HepG2 (cell line): ENCODE results near the gene PSD4. TPM values are rescaled to one million over a fixed set of nuclear protein-coding genes. Genes with fewer than 3 reads are reported as not detected.

Experiments used
- ATAC-seq: fragments of 200-7000 bp; cut with Tn5 transposase; 3 replicates; pipeline ENCODE4 v1.9.1; 2020; ENCODE audit warnings: mild to moderate bottlenecking, moderate library complexity
- BruUV-seq: library from RNA; stranded (reverse); fragments of 400-500 nt; replicated peaks from 2 replicates; lab custom pipeline; 2021; lab: Mats Ljungman, UMichigan
- CTCF ChIA-PET: fragments of 300-600 bp; formaldehyde crosslinking; extraction: SDS; loops from one replicate; lab custom pipeline; 2021; ENCODE audit warnings: low total read pairs, inconsistent platforms, low intra/inter-chr PET ratio; lab: Yijun Ruan, JAX
- POLR2A ChIA-PET: fragments of 350-600 bp; sonication (Branson Sonifier 250); formaldehyde crosslinking; loops from one replicate; lab custom pipeline; 2020; ENCODE audit warnings: antibody characterized with exemption, inconsistent platforms; lab: Yijun Ruan, JAX
- DNase-seq: peaks from one replicate; pipeline ENCODE4 v3.0.0-alpha.2; 2015; ENCODE audit warnings: low spot score
- FAIRE-seq: peaks from 3 replicates; lab custom pipeline; 2011; peaks lifted over from hg19 to GRCh38; lab: Jason Lieb, UNC
- H2AFZ ChIP-seq: one replicate; pipeline ENCODE4 v1.6.1; 2011; ENCODE audit warnings: low read length, inconsistent platforms
- H3K27ac ChIP-seq: fragments of 300-600 bp; 3 replicates; pipeline ENCODE4 v1.8.0; 2011; ENCODE audit warnings: mixed run types, mild to moderate bottlenecking, mixed read lengths, low read length, inconsistent platforms; ENCODE audit not compliant: insufficient read depth; ENCODE audit errors: extremely low read length
- H3K27me3 ChIP-seq, 2 experiments: fragments of 200-600 bp in 1 of 2; 2 replicates in 1 of 2; 3 replicates in 1 of 2; pipeline versions ENCODE4 v1.6.0 to v1.8.0; 2011; ENCODE audit warnings: low read length in 2 of 2, mild to moderate bottlenecking in 2 of 2, moderate library complexity in 2 of 2, inconsistent platforms in 1 of 2; ENCODE audit not compliant: insufficient read depth in 2 of 2, control insufficient read depth in 1 of 2
- H3K36me3 ChIP-seq, 2 experiments: fragments of 200-600 bp in 1 of 2; replicated peaks in 1 of 2; 2 replicates in 1 of 2; 3 replicates in 1 of 2; pipeline versions ENCODE4 v1.5.1 to v1.8.0; 2011; ENCODE audit warnings: low read length in 2 of 2, inconsistent platforms in 1 of 2; ENCODE audit not compliant: insufficient read depth in 2 of 2, control insufficient read depth in 1 of 2
- H3K4me1 ChIP-seq: 2 replicates; pipeline ENCODE4 v1.5.1; 2012; ENCODE audit warnings: low read length, inconsistent platforms; ENCODE audit not compliant: insufficient read depth
- H3K4me2 ChIP-seq: 2 replicates; pipeline ENCODE4 v1.6.0; 2011; ENCODE audit warnings: low read depth, low read length, inconsistent platforms
- H3K4me3 ChIP-seq, 3 experiments: fragments of 200-600 bp in 1 of 3; sonication (generic), shearing (Covaris generic) in 1 of 3; replicated peaks in 1 of 3; 2 replicates each; pipeline ENCODE4 v1.5.1; 2011 to 2016; ENCODE audit warnings: low read length in 3 of 3, inconsistent platforms in 2 of 3, low read depth in 2 of 3, mild to moderate bottlenecking in 2 of 3, control low read depth in 1 of 3, mixed read lengths in 1 of 3; ENCODE audit not compliant: insufficient read depth in 1 of 3
- H3K79me2 ChIP-seq: one replicate; pipeline ENCODE4 v1.6.1; 2011; ENCODE audit warnings: low read length, inconsistent platforms; ENCODE audit not compliant: insufficient read depth
- H3K9ac ChIP-seq: 2 replicates; pipeline ENCODE4 v1.6.0; 2011; ENCODE audit warnings: mild to moderate bottlenecking, low read depth, low read length, inconsistent platforms; ENCODE audit not compliant: insufficient read depth
- H3K9me3 ChIP-seq: 2 replicates; pipeline ENCODE4 v1.5.1; 2012; ENCODE audit warnings: mild to moderate bottlenecking, low read length
- H4K20me1 ChIP-seq: 2 replicates; pipeline ENCODE4 v1.6.0; 2011; ENCODE audit warnings: inconsistent platforms, mild to moderate bottlenecking, low read length, moderate library complexity; ENCODE audit not compliant: insufficient read depth
- CC2D1A ChIP-seq: sonication (generic); formaldehyde crosslinking; IDR thresholded peaks from 2 replicates; pipeline ENCODE4 v1.8.1; 2023; ENCODE audit warnings: mild to moderate bottlenecking, missing genetic modification reagents
- CEBPB ChIP-seq: IDR thresholded peaks from 2 replicates; pipeline ENCODE4 v1.6.1; 2011; ENCODE audit warnings: low read depth, low read length, improper control_type of control experiment, borderline replicate concordance
- CHCHD3 ChIP-seq: sonication (generic); formaldehyde crosslinking; IDR thresholded peaks from 2 replicates; pipeline ENCODE4 v1.8.0; 2022; ENCODE audit warnings: mild to moderate bottlenecking, missing genetic modification reagents, moderate library complexity
- CSRNP2 ChIP-seq: sonication (generic); formaldehyde crosslinking; conservative IDR thresholded peaks from 2 replicates; pipeline ENCODE4 v1.8.0; 2022; ENCODE audit warnings: low read depth, missing genetic modification reagents
- EP300 ChIP-seq, 3 experiments: sonication (generic) in 1 of 3; formaldehyde crosslinking in 1 of 3; IDR thresholded peaks; 2 replicates each; pipeline versions ENCODE4 v1.5.1 to v1.6.1; 2011 to 2020; ENCODE audit warnings: low read depth in 2 of 3, low read length in 2 of 3, borderline replicate concordance in 1 of 3, improper control_type of control experiment in 1 of 3, mild to moderate bottlenecking in 1 of 3, missing genetic modification reagents in 1 of 3, moderate library complexity in 1 of 3
- ETV5 ChIP-seq: IDR thresholded peaks from 2 replicates; pipeline ENCODE4 v1.6.1; 2018; ENCODE audit warnings: missing biosample characterization, missing genetic modification reagents, inconsistent platforms, borderline replicate concordance
- FOXK1 ChIP-seq: sonication (generic); formaldehyde crosslinking; IDR thresholded peaks from 2 replicates; pipeline ENCODE4 v1.4.0; 2020; ENCODE audit warnings: low read depth, missing genetic modification reagents, borderline replicate concordance
- FOXP1 ChIP-seq, 2 experiments: fragments of 450-650 bp in 1 of 2; IDR thresholded peaks; 2 replicates each; pipeline ENCODE4 v1.6.1; 2017 to 2018; ENCODE audit warnings: antibody characterized with exemption in 1 of 2
- HES4 ChIP-seq: sonication (generic); formaldehyde crosslinking; IDR thresholded peaks from 2 replicates; pipeline ENCODE4 v1.9.0; 2021; ENCODE audit warnings: mild to moderate bottlenecking, missing genetic modification reagents, borderline replicate concordance
- MXD3 ChIP-seq: IDR thresholded peaks from 2 replicates; pipeline ENCODE4 v1.6.1; 2016; ENCODE audit warnings: mild to moderate bottlenecking, missing biosample characterization, missing genetic modification reagents
- MZF1 ChIP-seq: sonication (generic); formaldehyde crosslinking; IDR thresholded peaks from 2 replicates; pipeline ENCODE4 v1.8.1; 2023; ENCODE audit warnings: mild to moderate bottlenecking, missing genetic modification reagents, borderline replicate concordance
- RARA ChIP-seq: IDR thresholded peaks from 2 replicates; pipeline ENCODE4 v1.6.1; 2016; ENCODE audit warnings: missing genetic modification reagents, missing compliant biosample characterization
- REXO4 ChIP-seq: sonication (generic); formaldehyde crosslinking; IDR thresholded peaks from 2 replicates; pipeline ENCODE4 v1.8.0; 2022; ENCODE audit warnings: missing genetic modification reagents, mild to moderate bottlenecking, borderline replicate concordance
- RORA ChIP-seq: sonication (generic); formaldehyde crosslinking; IDR thresholded peaks from 2 replicates; pipeline ENCODE4 v1.5.0; 2020; ENCODE audit warnings: mild to moderate bottlenecking, missing genetic modification reagents, moderate library complexity
- RXRB ChIP-seq: IDR thresholded peaks from 2 replicates; pipeline ENCODE4 v1.6.1; 2016; ENCODE audit warnings: borderline replicate concordance, missing genetic modification reagents, missing compliant biosample characterization
- SOX5 ChIP-seq: IDR thresholded peaks from 2 replicates; pipeline ENCODE4 v1.6.1; 2016; ENCODE audit warnings: borderline replicate concordance
- SRSF1 ChIP-seq: fragments of 200-400 bp; formaldehyde crosslinking; optimal IDR thresholded peaks from 2 replicates; pipeline ENCODE3; 2017; ENCODE audit warnings: mild to moderate bottlenecking, low read depth, low read length, moderate library complexity
- ZNF747 ChIP-seq: sonication (generic); formaldehyde crosslinking; IDR thresholded peaks from 2 replicates; pipeline ENCODE4 v1.8.1; 2023; ENCODE audit warnings: missing genetic modification reagents, mild to moderate bottlenecking, borderline replicate concordance
- ZNF768 ChIP-seq: sonication (generic); formaldehyde crosslinking; IDR thresholded peaks from 2 replicates; pipeline ENCODE4 v1.4.0; 2020; ENCODE audit warnings: missing genetic modification reagents
- ZNF878 ChIP-seq: sonication (generic); formaldehyde crosslinking; IDR thresholded peaks from 2 replicates; pipeline ENCODE4 v1.8.1; 2023; ENCODE audit warnings: mild to moderate bottlenecking, missing genetic modification reagents, moderate library complexity
- WGBS: methylation state at CpG from one replicate; pipeline ENCODE4 v1.1.6; 2017; ENCODE audit warnings: low lambda C conversion rate; 5-methylcytosine and 5-hydroxymethylcytosine counted together
- in situ Hi-C: cut with HindIII; loops from 2 replicates; pipeline ENCODE4 v1.10.0; 2017; ENCODE audit warnings: low pct_unique_long_range_greater_than_20kb; ENCODE audit not compliant: extremely low pct_ligation_motif_present
- intact Hi-C: fragments of 100-400 bp; cut with micrococcal nuclease; formaldehyde crosslinking; loops from one replicate; pipeline ENCODE4 v1.10.0; 2022; ENCODE audit not compliant: unreplicated experiment
- polyA plus RNA-seq, 8 experiments: library from polyadenylated mRNA; depleted of rRNA in 3 of 8; stranded (reverse) in 7 of 8; unstranded in 1 of 8; fragments of >200 nt; fragmentation: Illumina TruSeq in 4 of 8; extraction: Trizol in 4 of 8; gene quantifications; 2 replicates each; pipeline versions ENCODE4 v1.2.1 to v1.2.3, GENCODE V29; 2011 to 2016; ENCODE audit warnings: low read depth in 4 of 8, missing spikeins in 1 of 8, mixed read lengths in 1 of 8; ENCODE audit not compliant: insufficient read depth in 1 of 8
- total RNA-seq, 5 experiments: library from RNA; depleted of rRNA; stranded (reverse); fragments of >200 nt; fragmentation: Illumina TruSeq; extraction: Trizol; gene quantifications; 2 replicates each; pipeline ENCODE4 v1.2.3, GENCODE V29; 2016; ENCODE audit warnings: low read depth in 1 of 5
- TF ChIP-seq, protein P1 (sequence below): IDR thresholded peaks from 2 replicates; pipeline ENCODE4 v1.6.1; 2012; ENCODE audit warnings: inconsistent platforms

Gene PSD4
- total and polyA plus RNA-seq, 2 of the 13 experiments (the other 11 are each of a cell fraction or from before 2014, with no cell fraction given), result 5.8 to 9.4 TPM

- BruUV-seq, result no TSS peak
- ChIA-PET POLR2A (interaction anchor here (0.8 to 6.4 kb wide), 13 partner anchors 10 to 101 kb away, joined by 3 to 97 read pairs (median 4); no protein-coding TSS in a partner anchor), CTCF (interaction anchor here (1.8 kb wide), 1 partner anchor 44 kb away, joined by 24 read pairs; no protein-coding TSS in a partner anchor)
- peak; percentile 50 for DNase-seq
- H3K36me3 ChIP-seq, result no peaks in the 10 kb centered on the region; a peak in 1 of 5 replicates
- no peaks in the 10 kb centered on the region for H4K20me1 ChIP-seq
- WGBS, result 44% methylated on average over 8 of the region's 8 CpGs
- in situ Hi-C loops (no loop called here), intact Hi-C loops (loop anchor here (2.0 kb wide), 1 partner anchor 15 kb away; no protein-coding TSS in a partner anchor)
- no peaks in the 10 kb centered on the region for H3K79me2 ChIP-seq
- no peak for FAIRE-seq
- peaks cover 51% of the 10 kb centered on the region for H3K4me1 ChIP-seq
- no peak overlapping the region for H3K27ac ChIP-seq
- H3K9me3 ChIP-seq, result no peaks in the 10 kb centered on the region
- H3K27me3 ChIP-seq, result no peaks in the 10 kb centered on the region
- H3K4me2 ChIP-seq, result peak overlapping the region; percentile 65
- ATAC-seq, result peak; percentile 51
- no peak overlapping the region for H2AFZ ChIP-seq
- H3K4me3 ChIP-seq, result peak overlapping the region in 1 of 3 experiments; percentile 30; a peak in 1 of 6 replicates
- H3K9ac ChIP-seq, result no peak overlapping the region
- TF ChIP-seq REXO4 (CRISPR knock-in tag) (no peak), ZNF878 (CRISPR knock-in tag) (no peak), SRSF1 (peak; percentile 31), CEBPB (0 out of 2 replicates have a peak, but pooled peaks have one; percentile 24), ZNF768 (0 out of 2 replicates have a peak, but pooled peaks have one; percentile 15), FOXK1 (CRISPR knock-in tag) (peak; percentile 70; the same call in 1 of the 2 replicates), HES4 (CRISPR knock-in tag) (no peak), MXD3 (CRISPR knock-in tag) (0 out of 2 replicates have a peak, but pooled peaks have one; percentile 18), RARA (CRISPR knock-in tag) (peak; percentile 89), MZF1 (0 out of 2 replicates have a peak, but pooled peaks have one; percentile 46), EP300 (IDR thresholded peaks at IDR 0.05; ENCODE audit: low read depth in 2 of 2, low read length in 2 of 2) (0 out of 4 replicates have a peak, but pooled peaks of 1 of the 2 experiments have one; percentile 19), EP300 (CRISPR knock-in tag; IDR thresholded peaks at IDR 0.05; ENCODE audit: borderline replicate concordance) (no peak), ETV5 (peak; percentile 43; the same call in 1 of the 2 replicates), CC2D1A (CRISPR knock-in tag) (0 out of 2 replicates have a peak, but pooled peaks have one; percentile 43), CHCHD3 (0 out of 2 replicates have a peak, but pooled peaks have one; percentile 59), RXRB (CRISPR knock-in tag) (peak; percentile 72), RORA (CRISPR knock-in tag) (no peak), FOXP1 (IDR thresholded peaks at IDR 0.05) (no peak), FOXP1 (CRISPR knock-in tag; IDR thresholded peaks at IDR 0.05) (0 out of 2 replicates have a peak, but pooled peaks have one; percentile 18), ZNF747 (0 out of 2 replicates have a peak, but pooled peaks have one; percentile 3), CSRNP2 (no peak), SOX5 (CRISPR knock-in tag) (peak; percentile 49; the same call in 1 of the 2 replicates)
- TF ChIP-seq, protein P1, sequence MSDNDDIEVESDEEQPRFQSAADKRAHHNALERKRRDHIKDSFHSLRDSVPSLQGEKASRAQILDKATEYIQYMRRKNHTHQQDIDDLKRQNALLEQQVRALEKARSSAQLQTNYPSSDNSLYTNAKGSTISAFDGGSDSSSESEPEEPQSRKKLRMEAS, result peak; percentile 12; the same call in 1 of the 2 replicates
These were observed 7.7 kb downstream of the PSD4 start for GRCh38 chr2:113181258-113182051.
